HEK293 (cell line): Measurements from ENCODE around the gene TRPM5.

Experiments
- CTCF ChIA-PET: fragments of 350-600 bp; formaldehyde crosslinking; extraction: SDS; loops from one replicate; lab custom pipeline; 2021; ENCODE audit warnings: antibody characterized with exemption; lab: Yijun Ruan, JAX
- POLR2A ChIA-PET: fragments of 300-600 bp; formaldehyde crosslinking; extraction: SDS; loops from one replicate; lab custom pipeline; 2020; ENCODE audit warnings: antibody characterized with exemption, inconsistent platforms; lab: Yijun Ruan, JAX
- H3K27ac ChIP-seq: fragments of 200-500 bp; sonication (Bioruptor generic); 2 replicates; pipeline ENCODE4 v1.5.1; 2014; ENCODE audit warnings: low read depth, low read length, control low read depth, inconsistent platforms; ENCODE audit errors: extremely low read depth
- H3K36me3 ChIP-seq, 2 experiments: fragments of 200-500 bp in 1 of 2; sonication (Bioruptor generic) in 1 of 2; 1 replicate in 1 of 2; 2 replicates in 1 of 2; pipeline ENCODE4 v1.5.1; 2014 to 2017; ENCODE audit warnings: inconsistent platforms in 2 of 2, low read length in 2 of 2; ENCODE audit not compliant: control insufficient read depth in 2 of 2, insufficient read depth in 1 of 2
- H3K4me1 ChIP-seq: fragments of 200-500 bp; sonication (Bioruptor generic); 2 replicates; pipeline ENCODE4 v1.5.1; 2014; ENCODE audit warnings: mild to moderate bottlenecking, low read length, inconsistent platforms; ENCODE audit not compliant: control insufficient read depth, insufficient read depth
- H3K4me3 ChIP-seq: 2 replicates; pipeline ENCODE4 v1.5.1; 2011; ENCODE audit warnings: low read depth, mild to moderate bottlenecking, control low read depth, low read length, moderate library complexity
- H3K9me3 ChIP-seq: fragments of 200-500 bp; sonication (Bioruptor generic); 2 replicates; pipeline ENCODE4 v1.5.1; 2014; ENCODE audit warnings: low read depth, low read length, inconsistent platforms; ENCODE audit not compliant: control insufficient read depth, insufficient read depth
- ELK4 ChIP-seq: IDR thresholded peaks from 2 replicates; pipeline ENCODE4 v1.6.1; 2011; ENCODE audit warnings: mild to moderate bottlenecking, low read depth, low read length, borderline replicate concordance
- FEZF1 ChIP-seq: fragments of 450-650 bp; formaldehyde crosslinking; IDR thresholded peaks from 2 replicates; pipeline ENCODE4 v1.5.1; 2016; ENCODE audit warnings: missing biosample characterization, missing genetic modification characterization
- GFI1B ChIP-seq: fragments of 450-650 bp; formaldehyde crosslinking; IDR thresholded peaks from 2 replicates; pipeline ENCODE4 v1.5.1; 2016; ENCODE audit warnings: missing biosample characterization, missing genetic modification characterization
- HOXA7 ChIP-seq: sonication (generic); formaldehyde crosslinking; IDR thresholded peaks from 2 replicates; pipeline ENCODE4 v1.8.1; 2022; ENCODE audit warnings: missing genetic modification reagents, borderline replicate concordance
- INSM2 ChIP-seq: fragments of 450-650 bp; formaldehyde crosslinking; IDR thresholded peaks from 2 replicates; pipeline ENCODE4 v1.5.1; 2016; ENCODE audit warnings: missing biosample characterization, missing genetic modification characterization
- REPIN1 ChIP-seq: fragments of 450-650 bp; formaldehyde crosslinking; IDR thresholded peaks from 2 replicates; pipeline ENCODE4 v1.5.1; 2017; ENCODE audit warnings: missing biosample characterization, missing genetic modification characterization, low read depth
- SCRT1 ChIP-seq: fragments of 450-650 bp; formaldehyde crosslinking; IDR thresholded peaks from 2 replicates; pipeline ENCODE4 v1.5.1; 2016; ENCODE audit warnings: missing biosample characterization, missing genetic modification characterization, borderline replicate concordance
- ZBTB49 ChIP-seq: fragments of 450-650 bp; formaldehyde crosslinking; IDR thresholded peaks from 2 replicates; pipeline ENCODE4 v1.5.1; 2016; ENCODE audit warnings: missing biosample characterization, missing genetic modification characterization, low read depth
- ZNF23 ChIP-seq: fragments of 450-650 bp; formaldehyde crosslinking; IDR thresholded peaks from 2 replicates; pipeline ENCODE4 v1.5.1; 2016; ENCODE audit warnings: missing biosample characterization, missing genetic modification characterization, borderline replicate concordance
- ZNF274 ChIP-seq, 2 experiments: fragments of 200-500 bp in 1 of 2; fragments of 450-650 bp in 1 of 2; sonication (Bioruptor generic) in 1 of 2; formaldehyde crosslinking in 1 of 2; IDR thresholded peaks; 2 replicates each; pipeline versions ENCODE4 v1.5.1 to v1.6.1; 2014 to 2016; ENCODE audit warnings: borderline replicate concordance in 1 of 2, inconsistent platforms in 1 of 2, low read length in 1 of 2, missing biosample characterization in 1 of 2, missing genetic modification characterization in 1 of 2
- ZNF394 ChIP-seq: fragments of 450-650 bp; formaldehyde crosslinking; IDR thresholded peaks from 2 replicates; pipeline ENCODE4 v1.5.1; 2016; ENCODE audit warnings: missing biosample characterization, missing genetic modification characterization, mild to moderate bottlenecking, moderate library complexity, borderline replicate concordance
- ZNF416 ChIP-seq: fragments of 450-650 bp; formaldehyde crosslinking; IDR thresholded peaks from 2 replicates; pipeline ENCODE4 v1.5.1; 2016; ENCODE audit warnings: missing biosample characterization, missing genetic modification characterization
- ZNF571 ChIP-seq: fragments of 450-650 bp; formaldehyde crosslinking; IDR thresholded peaks from 2 replicates; pipeline ENCODE4 v1.5.0; 2017; ENCODE audit warnings: missing biosample characterization, missing genetic modification characterization
- ZNF610 ChIP-seq: fragments of 450-650 bp; formaldehyde crosslinking; IDR thresholded peaks from 2 replicates; pipeline ENCODE4 v1.5.1; 2016; ENCODE audit warnings: missing biosample characterization, missing genetic modification characterization, borderline replicate concordance
- ZNF654 ChIP-seq: fragments of 450-650 bp; formaldehyde crosslinking; IDR thresholded peaks from 2 replicates; pipeline ENCODE4 v1.5.1; 2016; ENCODE audit warnings: low read depth, missing biosample characterization, missing genetic modification characterization
- ZNF830 ChIP-seq: fragments of 450-650 bp; IDR thresholded peaks from 2 replicates; pipeline ENCODE4 v1.5.0; 2018; ENCODE audit warnings: missing biosample characterization, missing genetic modification characterization, low read depth, mild to moderate bottlenecking, moderate library complexity
- TF ChIP-seq, protein P1 (sequence below): fragments of 450-650 bp; IDR thresholded peaks from 2 replicates; pipeline ENCODE4 v1.5.1; 2018; ENCODE audit warnings: missing biosample characterization, missing genetic modification characterization
- TF ChIP-seq, protein P2 (sequence below): fragments of 450-650 bp; formaldehyde crosslinking; IDR thresholded peaks from 2 replicates; pipeline ENCODE4 v1.5.1; 2016; ENCODE audit warnings: missing biosample characterization, missing genetic modification characterization

The TRPM5 gene

DNA sequence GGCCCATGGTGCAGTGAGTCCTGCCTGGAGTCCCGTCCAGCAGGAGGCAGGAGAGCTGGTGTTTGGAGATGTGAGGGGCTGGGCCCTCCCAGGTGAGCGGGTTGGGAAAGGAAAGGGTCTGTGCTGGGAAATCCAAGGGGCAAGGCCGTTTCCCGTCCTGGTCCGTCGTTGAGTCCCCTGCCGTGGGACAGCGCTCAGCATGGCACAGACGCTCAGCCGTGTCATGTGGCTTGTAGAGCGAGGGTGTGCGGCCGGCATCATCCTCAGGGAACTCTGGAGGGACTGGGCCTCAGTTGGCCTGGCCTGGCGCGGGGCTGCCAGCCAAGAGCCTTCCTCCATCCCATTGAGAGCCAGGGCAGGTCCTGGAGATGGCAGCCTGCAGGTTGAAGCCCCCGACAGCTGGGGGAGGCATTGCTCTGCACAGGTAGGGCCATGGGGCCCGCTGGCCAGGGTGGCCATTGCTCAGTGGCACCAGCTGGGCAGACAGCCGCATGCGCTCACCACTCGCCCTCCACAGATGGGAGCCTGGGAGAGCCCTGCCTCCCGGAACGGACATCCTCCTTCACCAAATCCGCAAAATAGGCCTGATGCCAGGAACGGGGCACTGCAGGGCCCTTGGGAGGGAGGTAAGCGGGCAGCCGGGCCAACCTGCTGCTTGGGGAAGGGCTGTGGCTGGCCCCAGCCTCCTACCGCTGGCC, 29.2 kb upstream of the TRPM5 start:
- Histone ChIP-seq H3K4me1 (no peaks in the 10 kb centered on the region), H3K4me3 (no peak overlapping the region), H3K36me3 (no peaks in the 10 kb centered on the region), H3K27ac (no peak overlapping the region), H3K9me3 (no peaks in the 10 kb centered on the region)
- no peak for TF ChIP-seq GFI1B (tag by site-specific recombination)
- no peak for TF ChIP-seq ZNF23 (tag by site-specific recombination)
- TF ChIP-seq, protein P1, sequence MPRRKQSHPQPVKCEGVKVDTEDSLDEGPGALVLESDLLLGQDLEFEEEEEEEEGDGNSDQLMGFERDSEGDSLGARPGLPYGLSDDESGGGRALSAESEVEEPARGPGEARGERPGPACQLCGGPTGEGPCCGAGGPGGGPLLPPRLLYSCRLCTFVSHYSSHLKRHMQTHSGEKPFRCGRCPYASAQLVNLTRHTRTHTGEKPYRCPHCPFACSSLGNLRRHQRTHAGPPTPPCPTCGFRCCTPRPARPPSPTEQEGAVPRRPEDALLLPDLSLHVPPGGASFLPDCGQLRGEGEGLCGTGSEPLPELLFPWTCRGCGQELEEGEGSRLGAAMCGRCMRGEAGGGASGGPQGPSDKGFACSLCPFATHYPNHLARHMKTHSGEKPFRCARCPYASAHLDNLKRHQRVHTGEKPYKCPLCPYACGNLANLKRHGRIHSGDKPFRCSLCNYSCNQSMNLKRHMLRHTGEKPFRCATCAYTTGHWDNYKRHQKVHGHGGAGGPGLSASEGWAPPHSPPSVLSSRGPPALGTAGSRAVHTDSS (tag by site-specific recombination): no peak
- TF ChIP-seq, protein P2, sequence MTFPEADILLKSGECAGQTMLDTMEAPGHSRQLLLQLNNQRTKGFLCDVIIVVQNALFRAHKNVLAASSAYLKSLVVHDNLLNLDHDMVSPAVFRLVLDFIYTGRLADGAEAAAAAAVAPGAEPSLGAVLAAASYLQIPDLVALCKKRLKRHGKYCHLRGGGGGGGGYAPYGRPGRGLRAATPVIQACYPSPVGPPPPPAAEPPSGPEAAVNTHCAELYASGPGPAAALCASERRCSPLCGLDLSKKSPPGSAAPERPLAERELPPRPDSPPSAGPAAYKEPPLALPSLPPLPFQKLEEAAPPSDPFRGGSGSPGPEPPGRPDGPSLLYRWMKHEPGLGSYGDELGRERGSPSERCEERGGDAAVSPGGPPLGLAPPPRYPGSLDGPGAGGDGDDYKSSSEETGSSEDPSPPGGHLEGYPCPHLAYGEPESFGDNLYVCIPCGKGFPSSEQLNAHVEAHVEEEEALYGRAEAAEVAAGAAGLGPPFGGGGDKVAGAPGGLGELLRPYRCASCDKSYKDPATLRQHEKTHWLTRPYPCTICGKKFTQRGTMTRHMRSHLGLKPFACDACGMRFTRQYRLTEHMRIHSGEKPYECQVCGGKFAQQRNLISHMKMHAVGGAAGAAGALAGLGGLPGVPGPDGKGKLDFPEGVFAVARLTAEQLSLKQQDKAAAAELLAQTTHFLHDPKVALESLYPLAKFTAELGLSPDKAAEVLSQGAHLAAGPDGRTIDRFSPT (tag by site-specific recombination): no peak
- no peak for TF ChIP-seq ZNF654
- TF ChIP-seq ZNF394 (tag by site-specific recombination): no peak
- TF ChIP-seq ZNF416 (tag by site-specific recombination): no peak
- no peak for TF ChIP-seq HOXA7 (CRISPR knock-in tag)
- TF ChIP-seq ZNF274 (IDR thresholded peaks at IDR 0.05; ENCODE audit: low read length): no peak
- TF ChIP-seq ZNF274 (tag by site-specific recombination; IDR thresholded peaks at IDR 0.05; ENCODE audit: borderline replicate concordance): no peak
- TF ChIP-seq FEZF1: no peak
- TF ChIP-seq ELK4: no peak
- TF ChIP-seq ZNF830 (tag by site-specific recombination): no peak
- no peak for TF ChIP-seq INSM2 (tag by site-specific recombination)
- TF ChIP-seq ZNF571 (tag by site-specific recombination): no peak
- TF ChIP-seq ZNF610 (tag by site-specific recombination): no peak
- TF ChIP-seq ZBTB49 (tag by site-specific recombination): no peak
- no peak for TF ChIP-seq SCRT1 (tag by site-specific recombination)
- no peak for TF ChIP-seq REPIN1 (tag by site-specific recombination)
- POLR2A ChIA-PET: no interaction called here
- CTCF ChIA-PET: no interaction called here
